ENCODE measurements around the gene BZW2. TPM values are rescaled to one million over a fixed set of nuclear protein-coding genes. Genes with fewer than 3 reads are reported as not detected.
A peak's percentile ranks its signal among the peaks of the same experiment; 100 is the strongest.

The BZW2 gene
- total and polyA plus RNA-seq, 2 of the 13 experiments (the other 11 are each of a cell fraction or from before 2014, with no cell fraction given) = 21.8 to 95.2 TPM

GRCh38 chr7:16644636-16645592, 1.1 kb upstream of the BZW2 start (continued):
- no peak for TF ChIP-seq ZBTB44 (CRISPR knock-in tag; IDR thresholded peaks at IDR 0.05)
- TF ChIP-seq, protein P1, sequence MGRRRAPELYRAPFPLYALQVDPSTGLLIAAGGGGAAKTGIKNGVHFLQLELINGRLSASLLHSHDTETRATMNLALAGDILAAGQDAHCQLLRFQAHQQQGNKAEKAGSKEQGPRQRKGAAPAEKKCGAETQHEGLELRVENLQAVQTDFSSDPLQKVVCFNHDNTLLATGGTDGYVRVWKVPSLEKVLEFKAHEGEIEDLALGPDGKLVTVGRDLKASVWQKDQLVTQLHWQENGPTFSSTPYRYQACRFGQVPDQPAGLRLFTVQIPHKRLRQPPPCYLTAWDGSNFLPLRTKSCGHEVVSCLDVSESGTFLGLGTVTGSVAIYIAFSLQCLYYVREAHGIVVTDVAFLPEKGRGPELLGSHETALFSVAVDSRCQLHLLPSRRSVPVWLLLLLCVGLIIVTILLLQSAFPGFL (CRISPR knock-in tag; IDR thresholded peaks at IDR 0.05) = no peak
- no peak; the same call in 1 of the 2 replicates for TF ChIP-seq NCOA2 (CRISPR knock-in tag; IDR thresholded peaks at IDR 0.05)
- no peak for TF ChIP-seq ZBTB14 (CRISPR knock-in tag; IDR thresholded peaks at IDR 0.05)
- TF ChIP-seq, protein P2, sequence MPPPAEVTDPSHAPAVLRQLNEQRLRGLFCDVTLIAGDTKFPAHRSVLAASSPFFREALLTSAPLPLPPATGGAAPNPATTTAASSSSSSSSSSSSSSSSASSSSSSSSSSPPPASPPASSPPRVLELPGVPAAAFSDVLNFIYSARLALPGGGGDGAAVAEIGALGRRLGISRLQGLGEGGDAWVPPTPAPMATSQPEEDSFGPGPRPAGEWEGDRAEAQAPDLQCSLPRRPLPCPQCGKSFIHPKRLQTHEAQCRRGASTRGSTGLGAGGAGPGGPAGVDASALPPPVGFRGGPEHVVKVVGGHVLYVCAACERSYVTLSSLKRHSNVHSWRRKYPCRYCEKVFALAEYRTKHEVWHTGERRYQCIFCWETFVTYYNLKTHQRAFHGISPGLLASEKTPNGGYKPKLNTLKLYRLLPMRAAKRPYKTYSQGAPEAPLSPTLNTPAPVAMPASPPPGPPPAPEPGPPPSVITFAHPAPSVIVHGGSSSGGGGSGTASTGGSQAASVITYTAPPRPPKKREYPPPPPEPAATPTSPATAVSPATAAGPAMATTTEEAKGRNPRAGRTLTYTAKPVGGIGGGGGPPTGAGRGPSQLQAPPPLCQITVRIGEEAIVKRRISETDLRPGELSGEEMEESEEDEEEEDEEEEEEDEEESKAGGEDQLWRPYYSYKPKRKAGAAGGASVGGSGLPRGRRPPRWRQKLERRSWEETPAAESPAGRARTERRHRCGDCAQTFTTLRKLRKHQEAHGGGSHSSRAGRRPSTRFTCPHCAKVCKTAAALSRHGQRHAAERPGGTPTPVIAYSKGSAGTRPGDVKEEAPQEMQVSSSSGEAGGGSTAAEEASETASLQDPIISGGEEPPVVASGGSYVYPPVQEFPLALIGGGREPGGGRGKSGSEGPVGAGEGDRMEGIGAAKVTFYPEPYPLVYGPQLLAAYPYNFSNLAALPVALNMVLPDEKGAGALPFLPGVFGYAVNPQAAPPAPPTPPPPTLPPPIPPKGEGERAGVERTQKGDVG (CRISPR knock-in tag; IDR thresholded peaks at IDR 0.05; ENCODE audit: borderline replicate concordance) = no peak
- TF ChIP-seq ZNF563 (CRISPR knock-in tag; IDR thresholded peaks at IDR 0.05) = no peak
- TF ChIP-seq, protein P3, sequence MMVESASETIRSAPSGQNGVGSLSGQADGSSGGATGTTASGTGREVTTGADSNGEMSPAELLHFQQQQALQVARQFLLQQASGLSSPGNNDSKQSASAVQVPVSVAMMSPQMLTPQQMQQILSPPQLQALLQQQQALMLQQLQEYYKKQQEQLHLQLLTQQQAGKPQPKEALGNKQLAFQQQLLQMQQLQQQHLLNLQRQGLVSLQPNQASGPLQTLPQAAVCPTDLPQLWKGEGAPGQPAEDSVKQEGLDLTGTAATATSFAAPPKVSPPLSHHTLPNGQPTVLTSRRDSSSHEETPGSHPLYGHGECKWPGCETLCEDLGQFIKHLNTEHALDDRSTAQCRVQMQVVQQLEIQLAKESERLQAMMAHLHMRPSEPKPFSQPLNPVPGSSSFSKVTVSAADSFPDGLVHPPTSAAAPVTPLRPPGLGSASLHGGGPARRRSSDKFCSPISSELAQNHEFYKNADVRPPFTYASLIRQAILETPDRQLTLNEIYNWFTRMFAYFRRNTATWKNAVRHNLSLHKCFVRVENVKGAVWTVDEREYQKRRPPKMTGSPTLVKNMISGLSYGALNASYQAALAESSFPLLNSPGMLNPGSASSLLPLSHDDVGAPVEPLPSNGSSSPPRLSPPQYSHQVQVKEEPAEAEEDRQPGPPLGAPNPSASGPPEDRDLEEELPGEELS (CRISPR knock-in tag; IDR thresholded peaks at IDR 0.05) = no peak
- TF ChIP-seq NR2F2 (IDR thresholded peaks at IDR 0.05; ENCODE audit: borderline replicate concordance, low read depth) = no peak
- TF ChIP-seq CAMTA2 (CRISPR knock-in tag; IDR thresholded peaks at IDR 0.05; ENCODE audit: borderline replicate concordance) = 0 out of 2 replicates have a peak, but pooled peaks have one; percentile 10
- no peak for TF ChIP-seq ZBTB3 (CRISPR knock-in tag; IDR thresholded peaks at IDR 0.05; ENCODE audit: borderline replicate concordance, low read depth)
- TF ChIP-seq, protein P4, sequence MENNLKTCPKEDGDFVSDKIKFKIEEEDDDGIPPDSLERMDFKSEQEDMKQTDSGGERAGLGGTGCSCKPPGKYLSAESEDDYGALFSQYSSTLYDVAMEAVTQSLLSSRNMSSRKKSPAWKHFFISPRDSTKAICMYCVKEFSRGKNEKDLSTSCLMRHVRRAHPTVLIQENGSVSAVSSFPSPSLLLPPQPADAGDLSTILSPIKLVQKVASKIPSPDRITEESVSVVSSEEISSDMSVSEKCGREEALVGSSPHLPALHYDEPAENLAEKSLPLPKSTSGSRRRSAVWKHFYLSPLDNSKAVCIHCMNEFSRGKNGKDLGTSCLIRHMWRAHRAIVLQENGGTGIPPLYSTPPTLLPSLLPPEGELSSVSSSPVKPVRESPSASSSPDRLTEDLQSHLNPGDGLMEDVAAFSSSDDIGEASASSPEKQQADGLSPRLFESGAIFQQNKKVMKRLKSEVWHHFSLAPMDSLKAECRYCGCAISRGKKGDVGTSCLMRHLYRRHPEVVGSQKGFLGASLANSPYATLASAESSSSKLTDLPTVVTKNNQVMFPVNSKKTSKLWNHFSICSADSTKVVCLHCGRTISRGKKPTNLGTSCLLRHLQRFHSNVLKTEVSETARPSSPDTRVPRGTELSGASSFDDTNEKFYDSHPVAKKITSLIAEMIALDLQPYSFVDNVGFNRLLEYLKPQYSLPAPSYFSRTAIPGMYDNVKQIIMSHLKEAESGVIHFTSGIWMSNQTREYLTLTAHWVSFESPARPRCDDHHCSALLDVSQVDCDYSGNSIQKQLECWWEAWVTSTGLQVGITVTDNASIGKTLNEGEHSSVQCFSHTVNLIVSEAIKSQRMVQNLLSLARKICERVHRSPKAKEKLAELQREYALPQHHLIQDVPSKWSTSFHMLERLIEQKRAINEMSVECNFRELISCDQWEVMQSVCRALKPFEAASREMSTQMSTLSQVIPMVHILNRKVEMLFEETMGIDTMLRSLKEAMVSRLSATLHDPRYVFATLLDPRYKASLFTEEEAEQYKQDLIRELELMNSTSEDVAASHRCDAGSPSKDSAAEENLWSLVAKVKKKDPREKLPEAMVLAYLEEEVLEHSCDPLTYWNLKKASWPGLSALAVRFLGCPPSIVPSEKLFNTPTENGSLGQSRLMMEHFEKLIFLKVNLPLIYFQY (CRISPR knock-in tag; IDR thresholded peaks at IDR 0.05; ENCODE audit: borderline replicate concordance) = no peak
- TF ChIP-seq SRSF4 (IDR thresholded peaks at IDR 0.05; ENCODE audit: low read depth, low read length, poor library complexity, severe bottlenecking) = no peak
- TF ChIP-seq PAX8 (CRISPR knock-in tag; IDR thresholded peaks at IDR 0.05; ENCODE audit: borderline replicate concordance) = no peak; the same call in 1 of the 2 replicates
